ENCODE results near the gene DCLK2.
A peak's percentile ranks its signal among the peaks of the same experiment; 100 is the strongest.

The DCLK2 gene

GRCh38 chr4:150259861-150260567 is 181.8 kb downstream of the DCLK2 start:
- Histone ChIP-seq H3K27me3 (ENCODE audit: control insufficient read depth in 1 of 2, insufficient read depth in 1 of 2, low read length in 2 of 2) (no peaks in the 10 kb centered on the region), H3K18ac (ENCODE audit: low read depth in 1 of 2, low read length in 2 of 2) (no peak overlapping the region), H2BK15ac (ENCODE audit: low read depth, poor library complexity, severe bottlenecking) (no peak overlapping the region), H4K91ac (ENCODE audit: low read length) (no peak overlapping the region), H2BK5ac (ENCODE audit: low read depth, low read length, poor library complexity, severe bottlenecking) (no peak overlapping the region), H3K4me2 (ENCODE audit: low read length, poor library complexity, severe bottlenecking) (no peak overlapping the region), H4K8ac (ENCODE audit: low read length) (peak overlapping the region; percentile 16), H3K4me1 (ENCODE audit: control insufficient read depth, insufficient read depth, low read depth, low read length) (peaks cover 11% of the 10 kb centered on the region), H3K4me3 (ENCODE audit: insufficient read depth in 1 of 2, low read depth in 1 of 2, low read length in 2 of 2) (no peak overlapping the region), H2AK5ac (ENCODE audit: low read length, severe bottlenecking) (no peak overlapping the region), H3K79me1 (replicated peaks; ENCODE audit: low read length, poor library complexity, severe bottlenecking) (peaks cover 7% of the 10 kb centered on the region), H2BK12ac (ENCODE audit: low read length in 2 of 2) (no peak overlapping the region), H3K27ac (ENCODE audit: low read length, poor library complexity, severe bottlenecking) (no peak overlapping the region), H3K4ac (ENCODE audit: low read depth in 1 of 2, low read length in 2 of 2) (no peak overlapping the region), H2AFZ (ENCODE audit: low read depth, low read length) (no peak overlapping the region), H3K9ac (ENCODE audit: low read length) (no peak overlapping the region), H3K9me3 (ENCODE audit: control insufficient read depth, low read length) (no peaks in the 10 kb centered on the region), H3K23ac (ENCODE audit: low read length in 2 of 2) (no peak overlapping the region), H3K14ac (ENCODE audit: low read length in 2 of 2) (no peak overlapping the region), H3K36me3 (ENCODE audit: control insufficient read depth in 1 of 2, insufficient read depth in 2 of 2, low read depth in 1 of 2, low read length in 2 of 2) (peaks cover 0 to 32% of the 10 kb centered on the region in 2 experiments), H2BK120ac (ENCODE audit: low read depth, low read length) (no peak overlapping the region)
- no peak for DNase-seq
- 86% methylated on average over 8 of the region's 8 CpGs for WGBS

DNA sequence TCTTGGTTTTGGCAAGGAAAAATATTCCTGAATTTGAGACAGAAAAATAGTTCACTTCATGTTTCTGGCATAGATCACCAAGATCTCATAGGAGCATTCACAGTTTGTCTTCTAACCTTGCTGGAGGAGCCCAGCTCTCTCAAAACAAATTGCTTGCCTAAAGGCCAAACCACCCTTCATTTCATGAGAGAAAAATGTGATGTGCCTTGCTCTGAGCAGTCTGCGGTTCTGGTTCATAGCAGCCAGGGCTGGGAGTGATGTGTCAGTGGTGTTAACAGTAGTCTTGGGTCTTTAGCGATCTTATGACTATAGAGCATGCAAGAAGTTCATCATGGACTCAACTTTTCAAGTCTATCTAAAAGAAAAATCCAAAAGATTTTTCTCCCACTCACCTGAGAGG is 183.3 kb downstream of the DCLK2 start:
- no peak overlapping the region for H2BK12ac ChIP-seq (ENCODE audit: low read length in 2 of 2)
- H3K4me1 ChIP-seq (ENCODE audit: control insufficient read depth, insufficient read depth, low read depth, low read length) = peaks cover 8% of the 10 kb centered on the region
- no peak overlapping the region for H3K14ac ChIP-seq (ENCODE audit: low read length in 2 of 2)
- H3K18ac ChIP-seq (ENCODE audit: low read depth in 1 of 2, low read length in 2 of 2) = no peak overlapping the region
- no peak overlapping the region for H2AK5ac ChIP-seq (ENCODE audit: low read length, severe bottlenecking)
- H3K4me2 ChIP-seq (ENCODE audit: low read length, poor library complexity, severe bottlenecking) = no peak overlapping the region
- H3K4ac ChIP-seq (ENCODE audit: low read depth in 1 of 2, low read length in 2 of 2) = no peak overlapping the region
- H3K27me3 ChIP-seq (ENCODE audit: control insufficient read depth in 1 of 2, insufficient read depth in 1 of 2, low read length in 2 of 2) = no peaks in the 10 kb centered on the region
- DNase-seq = no peak
- H3K79me1 ChIP-seq (replicated peaks; ENCODE audit: low read length, poor library complexity, severe bottlenecking) = peaks cover 9% of the 10 kb centered on the region
- peak overlapping the region; percentile 10 for H3K27ac ChIP-seq (ENCODE audit: low read length, poor library complexity, severe bottlenecking)
- H3K9me3 ChIP-seq (ENCODE audit: control insufficient read depth, low read length) = no peaks in the 10 kb centered on the region
- no peak overlapping the region for H2BK15ac ChIP-seq (ENCODE audit: low read depth, poor library complexity, severe bottlenecking)
- H2AFZ ChIP-seq (ENCODE audit: low read depth, low read length) = no peak overlapping the region
- no peak overlapping the region for H3K23ac ChIP-seq (ENCODE audit: low read length in 2 of 2)
- H4K91ac ChIP-seq (ENCODE audit: low read length) = no peak overlapping the region
- no peak overlapping the region for H4K8ac ChIP-seq (ENCODE audit: low read length)
- H2BK5ac ChIP-seq (ENCODE audit: low read depth, low read length, poor library complexity, severe bottlenecking) = no peak overlapping the region
- no peak overlapping the region for H3K4me3 ChIP-seq (ENCODE audit: insufficient read depth in 1 of 2, low read depth in 1 of 2, low read length in 2 of 2)
- H3K9ac ChIP-seq (ENCODE audit: low read length) = no peak overlapping the region
- H2BK120ac ChIP-seq (ENCODE audit: low read depth, low read length) = no peak overlapping the region
- 100% methylated on average over 1 of the region's 2 CpGs for WGBS
- H3K36me3 ChIP-seq (ENCODE audit: control insufficient read depth in 1 of 2, insufficient read depth in 2 of 2, low read depth in 1 of 2, low read length in 2 of 2) = peaks cover 4 to 23% of the 10 kb centered on the region in 2 experiments

DNA sequence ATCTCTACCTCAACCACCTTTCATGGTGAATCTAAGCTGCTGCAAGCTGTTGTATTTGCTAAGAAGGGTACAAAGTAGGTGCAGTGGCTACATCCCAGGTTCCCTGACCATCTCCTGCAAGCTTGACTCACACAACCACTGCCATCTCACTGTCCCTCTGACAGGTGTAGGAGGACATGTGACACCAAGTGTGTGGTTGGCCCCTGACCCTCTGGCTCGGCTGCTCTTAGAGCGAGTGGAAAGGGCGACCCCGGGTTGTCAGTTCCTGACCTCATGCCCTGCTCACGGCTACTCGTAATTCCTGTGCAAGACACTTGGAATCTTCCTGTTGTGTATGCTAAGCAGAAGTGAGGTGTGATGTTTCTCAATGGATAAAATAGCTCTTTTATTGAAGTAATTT is 184.4 kb downstream of the DCLK2 start:
- Histone ChIP-seq H3K9me3 (ENCODE audit: control insufficient read depth, low read length) (peaks cover 3% of the 10 kb centered on the region), H3K27me3 (ENCODE audit: control insufficient read depth in 1 of 2, insufficient read depth in 1 of 2, low read length in 2 of 2) (no peaks in the 10 kb centered on the region), H2BK120ac (ENCODE audit: low read depth, low read length) (no peak overlapping the region), H4K91ac (ENCODE audit: low read length) (no peak overlapping the region), H4K8ac (ENCODE audit: low read length) (no peak overlapping the region), H2AFZ (ENCODE audit: low read depth, low read length) (no peak overlapping the region), H2BK12ac (ENCODE audit: low read length in 2 of 2) (no peak overlapping the region), H3K9ac (ENCODE audit: low read length) (no peak overlapping the region), H3K4me3 (ENCODE audit: insufficient read depth in 1 of 2, low read depth in 1 of 2, low read length in 2 of 2) (no peak overlapping the region), H3K4me2 (ENCODE audit: low read length, poor library complexity, severe bottlenecking) (no peak overlapping the region), H3K36me3 (ENCODE audit: control insufficient read depth in 1 of 2, insufficient read depth in 2 of 2, low read depth in 1 of 2, low read length in 2 of 2) (peaks cover 4 to 13% of the 10 kb centered on the region in 2 experiments), H3K79me1 (replicated peaks; ENCODE audit: low read length, poor library complexity, severe bottlenecking) (peaks cover 9% of the 10 kb centered on the region), H3K14ac (ENCODE audit: low read length in 2 of 2) (no peak overlapping the region), H3K23ac (ENCODE audit: low read length in 2 of 2) (no peak overlapping the region), H2AK5ac (ENCODE audit: low read length, severe bottlenecking) (peak overlapping the region; percentile 40), H2BK5ac (ENCODE audit: low read depth, low read length, poor library complexity, severe bottlenecking) (no peak overlapping the region), H2BK15ac (ENCODE audit: low read depth, poor library complexity, severe bottlenecking) (no peak overlapping the region), H3K27ac (ENCODE audit: low read length, poor library complexity, severe bottlenecking) (no peak overlapping the region), H3K18ac (ENCODE audit: low read depth in 1 of 2, low read length in 2 of 2) (no peak overlapping the region), H3K4me1 (ENCODE audit: control insufficient read depth, insufficient read depth, low read depth, low read length) (peaks cover 8% of the 10 kb centered on the region), H3K4ac (ENCODE audit: low read depth in 1 of 2, low read length in 2 of 2) (no peak overlapping the region)
- DNase-seq = no peak
- 84% methylated on average over 6 of the region's 6 CpGs for WGBS

DNA sequence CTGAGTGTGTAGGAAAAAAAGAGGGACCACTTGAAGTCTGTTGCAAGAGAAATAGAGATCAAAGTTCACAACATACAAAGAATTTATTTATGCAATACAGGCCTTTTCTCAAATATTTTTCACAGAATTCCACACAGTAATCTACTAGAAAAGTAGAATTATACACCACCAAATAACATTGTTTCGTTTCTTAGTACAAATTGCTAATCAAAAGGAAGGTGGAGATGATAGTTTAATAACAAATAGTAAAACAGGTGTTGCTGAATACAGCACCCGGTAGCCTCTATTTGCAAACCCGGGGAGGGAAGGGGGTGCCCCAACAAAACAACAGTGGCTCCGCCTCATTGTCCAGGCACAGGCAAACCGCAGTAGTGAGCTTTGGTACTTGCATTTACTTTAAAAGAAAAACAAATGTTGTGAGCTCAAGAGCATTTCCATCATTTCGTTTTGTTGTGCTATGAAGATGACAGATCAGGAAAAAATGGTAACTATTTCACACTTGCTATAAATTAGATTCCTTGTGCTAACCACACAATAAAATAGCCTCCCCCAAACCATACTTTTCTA is 186.4 kb downstream of the DCLK2 start:
- Histone ChIP-seq H3K23ac (ENCODE audit: low read length in 2 of 2) (no peak overlapping the region), H3K27ac (ENCODE audit: low read length, poor library complexity, severe bottlenecking) (peak overlapping the region; percentile 42), H3K4me1 (ENCODE audit: control insufficient read depth, insufficient read depth, low read depth, low read length) (peaks cover 8% of the 10 kb centered on the region), H4K91ac (ENCODE audit: low read length) (no peak overlapping the region), H3K9me3 (ENCODE audit: control insufficient read depth, low read length) (peaks cover 3% of the 10 kb centered on the region), H2BK120ac (ENCODE audit: low read depth, low read length) (no peak overlapping the region), H3K4ac (ENCODE audit: low read depth in 1 of 2, low read length in 2 of 2) (no peak overlapping the region), H3K79me1 (replicated peaks; ENCODE audit: low read length, poor library complexity, severe bottlenecking) (peaks cover 9% of the 10 kb centered on the region), H3K18ac (ENCODE audit: low read depth in 1 of 2, low read length in 2 of 2) (no peak overlapping the region), H2BK15ac (ENCODE audit: low read depth, poor library complexity, severe bottlenecking) (no peak overlapping the region), H3K4me3 (ENCODE audit: insufficient read depth in 1 of 2, low read depth in 1 of 2, low read length in 2 of 2) (no peak overlapping the region), H2AK5ac (ENCODE audit: low read length, severe bottlenecking) (no peak overlapping the region), H3K4me2 (ENCODE audit: low read length, poor library complexity, severe bottlenecking) (no peak overlapping the region), H2BK12ac (ENCODE audit: low read length in 2 of 2) (no peak overlapping the region), H2BK5ac (ENCODE audit: low read depth, low read length, poor library complexity, severe bottlenecking) (no peak overlapping the region), H3K27me3 (ENCODE audit: control insufficient read depth in 1 of 2, insufficient read depth in 1 of 2, low read length in 2 of 2) (no peaks in the 10 kb centered on the region), H4K8ac (ENCODE audit: low read length) (no peak overlapping the region), H3K9ac (ENCODE audit: low read length) (no peak overlapping the region), H3K14ac (ENCODE audit: low read length in 2 of 2) (no peak overlapping the region), H2AFZ (ENCODE audit: low read depth, low read length) (no peak overlapping the region), H3K36me3 (ENCODE audit: control insufficient read depth in 1 of 2, insufficient read depth in 2 of 2, low read depth in 1 of 2, low read length in 2 of 2) (peaks cover 4 to 11% of the 10 kb centered on the region in 2 experiments)
- WGBS = 86% methylated on average over 5 of the region's 6 CpGs
- DNase-seq = no peak
